ENCODE results near the gene LIMCH1. TPM values are rescaled to one million over a fixed set of nuclear protein-coding genes. Genes with fewer than 3 reads are reported as not detected.

The LIMCH1 gene
- total RNA-seq, 1 experiment from 2014 or later: 30.2 TPM

GRCh38 chr4:41528512-41529205 lies 9.3 kb upstream of the LIMCH1 start:
- no peak for DNase-seq (ENCODE audit: low read depth)

GRCh38 chr4:41530741-41531140 lies 7.2 kb upstream of the LIMCH1 start:
- DNase-seq (ENCODE audit: low read depth): no peak

GRCh38 chr4:41532336-41532735 lies 5.6 kb upstream of the LIMCH1 start:
- DNase-seq (ENCODE audit: low read depth): no peak

- DNase-seq (ENCODE audit: low read depth): no peak
Measured at GRCh38 chr4:41532882-41533281, 5.1 kb upstream of the LIMCH1 start.

GRCh38 chr4:41533680-41534079 lies 4.3 kb upstream of the LIMCH1 start:
- no peak for DNase-seq (ENCODE audit: low read depth)

- no peak for DNase-seq (ENCODE audit: low read depth)
Measured at GRCh38 chr4:41534404-41534803, 3.6 kb upstream of the LIMCH1 start.

- no peak for DNase-seq (ENCODE audit: low read depth)
Measured at GRCh38 chr4:41535911-41536371, 2.0 kb upstream of the LIMCH1 start.

- DNase-seq (ENCODE audit: low read depth): no peak
Measured at GRCh38 chr4:41537292-41537890, 566 bp upstream of the LIMCH1 start.

GRCh38 chr4:41538887-41539498 lies 1.0 kb downstream of the LIMCH1 start:
- peak; percentile 32 for DNase-seq (ENCODE audit: low read depth)

- no peak for DNase-seq (ENCODE audit: low read depth)
Measured at GRCh38 chr4:41539711-41540110, 1.8 kb downstream of the LIMCH1 start.

- DNase-seq (ENCODE audit: low read depth): no peak
Measured at GRCh38 chr4:41540687-41541086, 2.7 kb downstream of the LIMCH1 start.

- no peak for DNase-seq (ENCODE audit: low read depth)
Measured at GRCh38 chr4:41541687-41542094, 3.7 kb downstream of the LIMCH1 start.

GRCh38 chr4:41542526-41543275 lies 4.7 kb downstream of the LIMCH1 start:
- no peak for DNase-seq (ENCODE audit: low read depth)

- DNase-seq (ENCODE audit: low read depth): no peak
Measured at GRCh38 chr4:41545238-41545637, 7.3 kb downstream of the LIMCH1 start.

- no peak for DNase-seq (ENCODE audit: low read depth)
Measured at GRCh38 chr4:41546638-41547037, 8.7 kb downstream of the LIMCH1 start.

GRCh38 chr4:41548305-41548880 lies 10.4 kb downstream of the LIMCH1 start:
- no peak for DNase-seq (ENCODE audit: low read depth)

GRCh38 chr4:41549478-41549877 lies 11.5 kb downstream of the LIMCH1 start:
- DNase-seq (ENCODE audit: low read depth): no peak

GRCh38 chr4:41550308-41550707 lies 12.4 kb downstream of the LIMCH1 start:
- no peak for DNase-seq (ENCODE audit: low read depth)

- no peak for DNase-seq (ENCODE audit: low read depth)
Measured at GRCh38 chr4:41551536-41551935, 13.6 kb downstream of the LIMCH1 start.

- DNase-seq (ENCODE audit: low read depth): no peak
Measured at GRCh38 chr4:41554905-41555304, 16.9 kb downstream of the LIMCH1 start.

GRCh38 chr4:41556526-41556925 lies 18.6 kb downstream of the LIMCH1 start:
- DNase-seq (ENCODE audit: low read depth): no peak

- no peak for DNase-seq (ENCODE audit: low read depth)
Measured at GRCh38 chr4:41559940-41560516, 22.1 kb downstream of the LIMCH1 start.

Measured in Daoy (cell line).